Stimulated activated naive CD8-positive, alpha-beta T cell treated with anti-CD3 and anti-CD28 coated beads, Interleukin-15, Interleukin-2, amounts not matched to agents 100 U/mL and 50 U/mL, for 24 hours (primary cell): ENCODE results near the gene IL2RA.
"Not testable (repeated sequence)": the region's sequence is repeated elsewhere in the genome, so short reads cannot be mapped to it uniquely, and the experiment has no call there.

Source experiments
- ATAC-seq: fragments of 150-1000 bp; cut with Tn5 transposase; one replicate; pipeline ENCODE4 v1.10.0; 2021
- DNase-seq: peaks from one replicate; pipeline ENCODE4 v3.0.0; 2021

IL2RA gene

DNA sequence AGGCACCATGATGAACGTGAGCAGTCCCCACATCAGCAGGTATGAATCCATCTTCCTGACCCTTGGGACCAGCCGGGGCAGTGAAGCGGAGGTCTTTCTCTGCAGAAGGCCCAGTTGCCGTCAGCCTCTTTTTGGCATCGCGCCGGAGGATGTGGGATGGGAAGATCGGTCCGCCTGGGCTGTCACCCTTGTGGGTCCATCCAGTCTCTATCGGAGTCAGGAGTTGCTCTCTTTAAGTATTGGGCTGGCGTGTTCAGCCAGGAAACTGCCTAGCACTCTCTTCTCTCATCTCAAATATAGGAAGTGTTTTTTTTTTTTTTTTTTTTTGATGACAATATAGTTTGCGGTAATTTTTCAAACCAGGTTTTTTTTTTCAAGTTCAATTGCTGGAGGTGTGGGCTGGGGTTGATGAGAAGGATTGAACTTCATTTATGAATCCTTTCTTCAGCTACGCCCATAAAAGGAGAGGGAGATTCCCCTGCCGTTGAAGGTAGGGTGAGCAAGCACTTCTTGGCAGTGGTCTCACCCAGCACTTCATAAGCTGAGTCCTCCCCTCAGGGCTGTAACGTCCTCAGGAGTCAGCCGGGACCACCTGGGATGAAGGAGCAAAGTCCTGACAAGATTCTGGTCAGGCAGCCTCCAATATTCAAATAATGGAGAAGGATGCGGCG is at the start of gene IL2RA:
Gene IL2RA, minus strand, starts transcription at position 267 of the 671 bp plus-strand sequence. Its CDS starts 216 bp downstream, at position 51.
- peak; percentile 79 for DNase-seq
- ATAC-seq = peak; percentile 83

- DNase-seq (no peak), ATAC-seq (no peak)
Observed at GRCh38 chr10:6110136-6110535, 48.0 kb upstream of the IL2RA start.

DNA sequence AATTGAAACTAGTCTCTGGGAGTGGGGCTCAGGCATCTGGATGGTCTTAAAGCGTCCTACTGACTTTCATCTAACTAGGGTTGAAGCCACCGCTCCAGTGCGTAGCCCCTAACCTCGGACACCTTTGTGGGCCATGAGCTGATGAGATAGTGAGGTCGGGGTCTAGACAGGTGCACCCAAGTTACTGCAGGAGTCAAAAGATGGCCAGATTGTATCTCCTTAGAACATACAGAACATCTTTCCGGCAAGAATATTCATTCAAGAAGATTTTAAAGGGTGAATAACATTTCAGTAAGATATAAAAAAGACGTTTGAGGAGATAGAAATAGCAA is 47.2 kb upstream of the IL2RA start:
- ATAC-seq (no peak), DNase-seq (no peak)

GRCh38 chr10:6108631-6109443 is 46.7 kb upstream of the IL2RA start:
- DNase-seq (no peak), ATAC-seq (peak; percentile 43)

GRCh38 chr10:6108072-6108471 is 45.9 kb upstream of the IL2RA start:
- ATAC-seq (no peak), DNase-seq (no peak)

GRCh38 chr10:6107616-6108015 is 45.4 kb upstream of the IL2RA start:
- not testable (repeated sequence) for ATAC-seq, DNase-seq

DNA sequence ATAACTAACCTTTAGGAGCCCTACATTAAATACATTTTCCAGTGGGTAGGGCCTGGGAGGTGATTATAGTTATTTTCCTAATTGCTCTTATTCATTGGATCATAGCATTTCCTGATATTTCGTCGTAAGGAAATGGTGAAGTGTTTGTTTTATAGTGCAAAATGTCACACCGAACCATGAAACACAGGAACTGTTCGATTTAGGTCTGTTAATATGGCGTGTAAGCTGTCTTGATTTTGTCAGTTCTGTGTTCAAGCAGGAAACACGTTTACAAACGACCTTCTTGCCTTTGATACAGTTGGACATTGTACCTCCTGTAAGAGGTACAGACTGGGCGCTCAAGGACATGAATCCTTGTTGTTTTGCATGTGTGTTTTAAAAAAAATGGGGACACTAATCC is 41.4 kb upstream of the IL2RA start:
- DNase-seq = no peak
- no peak for ATAC-seq

DNA sequence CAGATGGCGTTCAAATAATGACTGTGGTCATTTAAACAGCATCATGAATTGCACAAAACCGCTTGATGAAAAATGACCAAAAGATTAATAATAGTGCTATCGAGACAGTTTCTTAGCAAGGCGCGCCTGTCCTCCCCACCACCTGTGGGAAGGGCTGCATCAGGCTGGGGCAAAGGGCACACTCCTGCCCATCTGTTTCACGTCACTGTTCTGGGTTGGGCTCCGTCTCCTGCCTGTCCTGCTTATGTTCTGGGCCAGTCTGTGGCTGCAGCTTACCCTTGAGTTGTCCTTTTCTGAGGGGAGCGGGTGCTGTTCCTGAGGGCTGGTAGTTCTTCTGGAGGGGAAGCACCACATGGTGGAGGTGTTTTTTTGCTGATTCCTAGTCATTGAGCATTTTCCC is 40.0 kb upstream of the IL2RA start:
- DNase-seq (no peak), ATAC-seq (no peak)

DNA sequence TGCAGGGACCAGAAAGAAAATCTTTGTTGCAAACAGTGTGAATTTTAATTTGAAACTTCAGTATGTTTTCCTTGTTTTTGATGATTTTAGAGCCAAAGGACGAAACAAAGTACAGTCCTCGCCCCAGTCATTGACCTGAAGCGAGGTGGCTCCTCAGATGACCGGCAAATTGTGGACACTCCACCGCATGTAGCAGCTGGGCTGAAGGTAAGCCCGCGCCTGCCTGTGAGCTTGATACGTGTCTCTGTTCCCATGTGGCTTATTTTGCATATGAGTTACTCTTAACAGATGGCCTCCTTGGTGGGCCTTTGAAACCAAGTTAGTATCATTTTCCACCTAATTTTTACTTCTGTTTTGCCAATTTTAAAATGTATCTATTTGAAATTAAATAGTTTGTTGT is 39.0 kb upstream of the IL2RA start:
- ATAC-seq (no peak), DNase-seq (no peak)

DNA sequence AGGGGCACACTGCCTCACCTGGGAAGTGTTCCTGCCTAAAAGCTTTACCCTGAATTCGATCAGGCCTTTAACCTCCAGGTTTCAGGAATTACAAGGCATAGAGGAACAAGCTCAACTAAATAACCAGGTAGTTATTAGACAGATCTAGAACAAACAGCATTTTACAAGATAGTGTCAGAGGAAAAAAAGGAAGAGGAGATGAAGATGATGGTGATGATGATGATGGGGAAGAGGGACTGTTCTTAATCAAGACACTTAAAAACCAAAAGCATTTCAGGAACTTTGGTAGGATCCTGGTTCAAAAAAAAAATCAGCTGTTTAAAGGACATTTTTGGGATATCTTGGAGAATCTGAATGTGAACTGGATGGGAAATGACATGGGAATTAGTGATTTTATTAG is 38.2 kb upstream of the IL2RA start:
- ATAC-seq (no peak), DNase-seq (no peak)

GRCh38 chr10:6098156-6098555 is 36.0 kb upstream of the IL2RA start:
- DNase-seq (no peak), ATAC-seq (no peak)

DNA sequence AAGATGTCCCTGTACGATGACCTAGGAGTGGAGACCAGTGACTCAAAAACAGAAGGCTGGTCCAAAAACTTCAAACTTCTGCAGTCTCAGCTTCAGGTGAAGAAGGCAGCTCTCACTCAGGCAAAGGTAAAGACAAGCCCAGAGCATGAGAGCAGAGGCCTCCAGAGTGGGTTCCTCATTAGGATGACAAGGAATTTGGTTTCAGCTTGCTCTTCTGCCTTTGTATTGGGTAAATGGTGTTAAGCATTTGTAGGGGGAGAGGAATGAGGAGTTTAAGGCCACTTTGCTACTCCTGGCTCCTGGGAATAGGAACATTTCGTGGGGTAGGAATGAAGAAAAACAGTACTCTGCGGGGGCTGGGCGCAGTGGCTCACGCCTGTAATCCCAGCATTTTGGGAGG is 34.9 kb upstream of the IL2RA start:
- no peak for ATAC-seq

DNA sequence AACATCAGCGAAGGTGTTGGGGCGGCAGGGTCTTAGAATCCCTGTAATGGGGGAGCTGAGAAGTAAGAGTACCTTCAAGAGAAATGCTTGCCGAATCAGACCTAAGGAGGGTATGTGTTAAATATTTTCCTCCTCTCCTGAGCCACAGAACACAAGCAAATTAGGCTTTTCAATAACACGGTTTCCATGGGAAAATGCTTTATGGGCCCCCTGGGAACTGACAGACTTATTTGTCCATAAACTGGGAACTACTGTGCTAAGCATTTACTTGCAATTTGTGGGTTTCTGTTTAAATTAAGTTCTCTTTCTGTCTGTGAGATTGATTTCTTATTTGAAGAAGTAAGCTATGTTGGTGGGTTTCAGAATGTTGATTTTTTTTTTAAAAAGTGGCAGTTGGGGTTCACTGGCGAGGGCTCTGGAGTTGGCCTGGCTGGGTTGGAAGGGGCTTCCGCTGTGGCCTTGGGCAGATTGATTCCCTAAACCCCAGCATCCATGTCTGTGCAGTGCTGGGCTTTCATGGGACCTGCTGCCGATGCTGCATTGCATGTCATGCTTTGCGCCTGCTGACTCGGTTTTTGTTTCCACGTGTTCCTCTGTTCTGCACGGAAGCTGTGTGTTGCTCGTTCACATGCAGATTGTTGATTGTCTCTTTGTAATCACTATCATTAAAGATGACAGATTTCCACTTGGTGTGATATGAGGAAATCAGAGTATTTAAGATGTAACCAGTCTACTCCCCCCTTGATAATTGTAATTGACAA is 33.8 kb upstream of the IL2RA start:
- ATAC-seq (no peak), DNase-seq (no peak)

More for the DNA sequence above, 34.9 kb upstream of the IL2RA start:
- DNase-seq = no peak

DNA sequence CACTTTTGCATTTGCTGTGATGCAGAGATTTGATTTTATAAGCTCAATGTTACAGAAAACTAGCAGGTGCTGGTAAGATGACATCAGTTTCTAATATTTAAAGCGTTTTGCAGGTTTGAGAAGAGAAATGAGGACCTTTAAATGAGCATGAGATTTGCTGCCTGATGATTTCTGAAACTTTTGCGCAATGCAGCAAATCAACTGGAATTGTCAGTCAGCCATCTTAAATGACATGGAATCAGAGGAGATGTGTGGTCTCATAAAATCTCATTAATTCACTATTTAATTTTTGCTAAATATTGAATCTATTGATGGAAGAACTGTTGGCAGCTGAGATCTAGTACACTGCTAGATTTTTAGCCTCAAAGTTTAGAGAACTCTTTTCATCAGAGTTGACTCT is 30.6 kb upstream of the IL2RA start:
- ATAC-seq = no peak
- DNase-seq = no peak

DNA sequence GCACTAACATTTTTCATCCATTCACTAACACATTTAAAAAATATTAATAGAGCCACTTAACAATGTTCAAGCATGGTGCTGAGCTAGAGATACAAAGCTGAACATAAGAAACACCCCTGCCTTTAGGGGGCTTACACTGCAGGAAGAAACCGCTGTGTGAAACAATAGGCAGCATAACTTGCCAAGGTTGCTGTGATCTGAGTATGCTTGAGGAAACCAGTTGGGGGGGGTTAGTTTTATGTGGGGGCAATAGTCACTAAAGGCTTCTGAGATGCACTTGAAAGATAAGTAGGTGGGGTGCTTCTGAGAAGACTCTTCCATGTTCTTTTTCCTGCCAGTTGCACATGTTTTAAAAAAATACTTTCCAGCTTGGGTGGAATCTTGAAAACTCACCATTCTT is 29.5 kb upstream of the IL2RA start:
- ATAC-seq (no peak), DNase-seq (no peak)

DNA sequence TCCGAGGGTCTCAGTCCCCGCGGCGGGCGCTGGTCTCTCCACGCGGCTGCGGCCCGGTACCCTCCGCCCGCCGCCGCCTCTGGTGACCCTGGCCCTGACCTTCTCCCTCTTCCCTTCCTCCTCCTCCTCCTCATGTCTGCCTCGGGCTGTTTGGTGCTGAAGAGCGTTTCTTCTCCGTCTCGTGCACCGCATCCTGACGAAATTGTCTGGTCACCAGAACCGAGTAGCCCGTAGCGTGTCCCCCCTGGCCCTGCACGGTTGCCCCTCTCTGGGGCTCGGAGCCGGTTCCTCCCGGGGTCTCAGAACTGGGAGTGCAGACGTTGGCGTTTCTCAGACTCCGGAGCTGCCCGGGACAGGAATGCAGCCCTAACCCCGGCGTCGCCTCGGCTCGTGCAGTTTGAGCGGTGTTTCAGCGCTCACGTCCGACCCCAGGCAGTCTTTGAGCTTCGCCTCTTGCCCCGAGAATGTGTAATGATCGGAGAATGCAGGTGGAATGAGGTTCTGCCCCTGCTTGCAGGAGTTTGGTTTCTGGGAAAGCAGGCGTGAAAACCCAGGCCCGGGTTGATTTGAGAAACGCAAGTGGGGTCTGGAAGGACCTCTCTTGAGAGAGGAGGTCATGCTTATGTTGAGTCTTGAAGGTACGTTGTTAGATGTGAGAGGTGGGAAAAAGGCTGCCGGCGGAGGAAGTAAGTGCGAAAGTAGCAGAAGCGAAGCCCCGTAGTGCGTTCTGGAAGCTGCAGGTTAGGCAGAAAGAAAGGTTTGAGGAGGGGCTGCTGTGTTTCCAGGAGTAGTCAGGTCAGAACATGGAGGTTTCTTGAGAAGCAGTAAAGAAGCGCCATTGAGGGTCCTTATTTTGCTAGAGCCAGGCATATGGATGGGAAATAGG is 27.4 kb upstream of the IL2RA start:
- ATAC-seq (peak; percentile 6), DNase-seq (peak; percentile 24)

GRCh38 chr10:6088721-6089333 is 26.7 kb upstream of the IL2RA start, which contains the start of gene RBM17:
Gene RBM17 (plus strand): TSS chr10:6089034. CDS start chr10:6097066, 8,032 bp downstream.
- peak; percentile 98 for DNase-seq
- ATAC-seq = peak; percentile 77

DNA sequence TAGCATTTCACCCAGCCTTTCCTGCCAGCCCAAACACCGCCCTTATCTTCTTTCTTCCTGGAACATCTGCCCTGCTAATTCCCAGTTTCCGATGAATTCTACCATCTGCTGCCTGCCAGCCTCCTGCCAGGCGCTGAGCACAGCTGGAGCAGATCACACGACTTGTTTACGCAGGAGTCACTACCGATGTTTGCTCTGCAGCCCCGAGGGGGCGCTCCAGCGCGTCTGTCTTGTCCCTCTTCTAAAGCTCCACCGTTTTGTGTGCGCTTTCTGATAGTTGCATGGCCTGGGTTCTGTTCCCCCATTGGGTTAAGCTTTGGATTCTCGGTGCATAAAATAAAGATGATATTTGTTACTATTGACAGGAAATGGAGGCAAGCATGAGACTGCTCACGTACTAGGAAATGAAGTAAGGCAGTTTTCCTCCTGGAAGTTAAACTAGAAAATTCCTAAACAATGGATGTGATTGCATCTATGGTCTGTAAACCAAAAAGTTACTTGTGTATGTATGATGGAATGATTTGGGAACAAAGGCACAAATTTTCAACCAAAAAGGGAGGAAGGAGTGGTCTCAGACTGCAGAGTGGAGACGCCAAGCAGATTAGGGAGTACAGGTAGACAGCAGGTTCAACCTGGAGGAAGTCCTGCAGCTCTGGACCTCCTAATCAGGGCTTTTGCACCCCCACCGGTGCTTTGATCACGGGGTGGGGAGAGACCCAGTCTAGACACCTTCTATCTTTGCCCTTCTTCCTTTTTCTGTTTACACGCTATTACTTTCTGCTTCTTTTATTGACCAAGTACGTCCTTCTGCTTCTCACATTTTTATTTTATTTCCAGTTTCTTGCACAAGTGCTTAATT is 24.4 kb upstream of the IL2RA start:
- DNase-seq (peak; percentile 91), ATAC-seq (peak; percentile 39)

DNA sequence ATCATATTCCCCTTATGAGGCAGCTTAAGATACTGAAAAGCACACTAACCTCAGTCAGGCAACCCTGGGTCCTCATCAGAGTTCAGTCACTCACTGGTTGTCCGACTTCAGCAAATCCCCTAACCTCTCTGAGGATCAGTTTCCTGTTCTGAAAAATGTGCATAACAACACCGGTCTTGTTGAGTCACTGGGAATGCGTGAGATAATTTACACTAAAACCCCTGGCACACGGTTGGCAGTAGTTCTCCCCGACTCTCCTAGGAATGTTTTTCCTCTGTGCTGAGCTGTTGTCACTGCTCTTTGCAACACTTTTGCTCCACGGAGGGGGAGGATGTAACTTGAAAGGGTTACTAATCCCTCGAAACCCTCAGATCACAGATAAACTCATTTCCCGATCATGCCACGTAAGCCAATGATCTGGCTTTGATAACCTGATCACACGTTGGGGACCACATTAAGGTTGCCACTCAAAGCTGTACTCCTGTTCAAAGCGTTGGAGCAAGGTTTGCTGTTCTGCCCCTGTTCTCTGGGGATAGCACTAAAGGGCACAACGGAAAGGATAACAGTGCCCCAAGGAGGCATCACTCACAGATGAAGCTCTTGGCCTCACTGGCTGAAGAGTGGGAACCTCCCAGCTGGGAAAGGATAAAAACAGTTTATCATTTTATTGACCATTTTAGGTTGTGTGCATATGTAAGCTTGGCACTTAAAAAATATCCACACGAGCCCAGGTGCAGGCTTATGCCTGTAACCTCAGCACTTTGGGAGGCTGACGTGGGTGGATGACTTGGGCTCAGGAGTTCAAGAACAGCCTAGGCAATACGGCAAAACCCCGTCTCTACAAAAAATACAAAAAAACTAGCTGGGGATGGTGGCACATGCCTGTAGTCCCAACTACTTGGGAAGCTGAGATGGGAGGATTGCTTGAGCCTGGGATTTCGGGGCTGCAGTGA is 21.6 kb upstream of the IL2RA start:
- ATAC-seq = peak; percentile 87
- peak; percentile 70 for DNase-seq
